ENCODE results near the gene CNTFR. TPM values are rescaled to one million over a fixed set of nuclear protein-coding genes. Genes with fewer than 3 reads are reported as not detected.
"Not testable (repeated sequence)": the region's sequence is repeated elsewhere in the genome, so short reads cannot be mapped to it uniquely, and the experiment has no call there.

The CNTFR gene, protein sequence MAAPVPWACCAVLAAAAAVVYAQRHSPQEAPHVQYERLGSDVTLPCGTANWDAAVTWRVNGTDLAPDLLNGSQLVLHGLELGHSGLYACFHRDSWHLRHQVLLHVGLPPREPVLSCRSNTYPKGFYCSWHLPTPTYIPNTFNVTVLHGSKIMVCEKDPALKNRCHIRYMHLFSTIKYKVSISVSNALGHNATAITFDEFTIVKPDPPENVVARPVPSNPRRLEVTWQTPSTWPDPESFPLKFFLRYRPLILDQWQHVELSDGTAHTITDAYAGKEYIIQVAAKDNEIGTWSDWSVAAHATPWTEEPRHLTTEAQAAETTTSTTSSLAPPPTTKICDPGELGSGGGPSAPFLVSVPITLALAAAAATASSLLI
- 10 to 100 TPM; 19.8 to 40.9 (median 34.7) TPM for total RNA-seq

DNA sequence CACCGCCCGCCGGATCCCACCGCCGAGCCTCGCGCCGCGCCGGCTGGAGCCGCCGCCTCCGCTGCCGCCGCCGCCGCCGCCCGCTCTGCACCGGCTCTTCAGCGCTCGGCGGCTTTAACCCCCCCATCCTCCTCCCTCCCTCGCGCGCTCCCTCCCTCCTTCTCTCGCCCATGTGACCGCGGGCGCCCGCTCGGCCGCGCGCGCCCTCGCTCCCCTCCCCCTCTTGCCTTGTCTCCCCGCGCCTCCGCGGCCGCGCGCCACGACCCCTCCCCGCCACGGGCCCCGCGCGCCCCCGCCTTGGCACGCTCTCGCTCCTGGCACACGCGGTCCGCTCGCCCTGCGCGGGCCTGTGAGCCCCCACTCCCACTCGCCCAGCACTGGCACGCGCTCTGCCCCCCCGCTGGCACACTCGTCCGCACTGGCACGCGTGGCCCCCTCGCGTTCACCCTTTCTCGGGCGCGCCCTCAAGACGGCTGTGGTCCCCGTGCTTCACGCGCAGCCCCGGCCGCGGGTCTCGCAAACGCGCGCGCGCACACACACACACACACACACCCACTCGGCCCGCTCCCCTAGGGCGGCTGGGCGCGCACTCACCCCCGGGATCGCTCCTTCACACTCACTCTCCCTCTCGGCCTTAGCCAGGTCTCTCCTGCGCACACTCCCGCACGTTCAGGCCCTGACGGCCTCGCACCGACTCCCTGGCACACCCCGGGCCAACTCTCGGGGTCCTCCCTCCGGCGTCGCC is at the start of gene CNTFR:
TSS of gene CNTFR (minus strand) at position 89 of the 745 bp plus-strand sequence. CDS start 20,743 bp downstream, outside the sequence.
- H3K4me3 ChIP-seq, result peak within 1 kb of the TSS; percentile 46 to 75 (median 50)
- peaks cover 0 to 45% of the 10 kb centered on the region in 2 donors for H3K27me3 ChIP-seq
- 1% methylated on average over 74 to 84 of the region's 104 CpGs for WGBS, 2 donors
- no peaks in the 10 kb centered on the region for H3K9me3 ChIP-seq
- H3K27ac ChIP-seq, result peak within 1 kb of the TSS; percentile 51 to 89 (median 75)
- no peaks in the 10 kb centered on the region for H3K36me3 ChIP-seq
- peaks cover 0 to 63% (median 44%) of the 10 kb centered on the region in 4 donors for H3K4me1 ChIP-seq
- no peak for DNase-seq (ENCODE audit: low spot score in 2 of 2)
- TF ChIP-seq, protein P1, sequence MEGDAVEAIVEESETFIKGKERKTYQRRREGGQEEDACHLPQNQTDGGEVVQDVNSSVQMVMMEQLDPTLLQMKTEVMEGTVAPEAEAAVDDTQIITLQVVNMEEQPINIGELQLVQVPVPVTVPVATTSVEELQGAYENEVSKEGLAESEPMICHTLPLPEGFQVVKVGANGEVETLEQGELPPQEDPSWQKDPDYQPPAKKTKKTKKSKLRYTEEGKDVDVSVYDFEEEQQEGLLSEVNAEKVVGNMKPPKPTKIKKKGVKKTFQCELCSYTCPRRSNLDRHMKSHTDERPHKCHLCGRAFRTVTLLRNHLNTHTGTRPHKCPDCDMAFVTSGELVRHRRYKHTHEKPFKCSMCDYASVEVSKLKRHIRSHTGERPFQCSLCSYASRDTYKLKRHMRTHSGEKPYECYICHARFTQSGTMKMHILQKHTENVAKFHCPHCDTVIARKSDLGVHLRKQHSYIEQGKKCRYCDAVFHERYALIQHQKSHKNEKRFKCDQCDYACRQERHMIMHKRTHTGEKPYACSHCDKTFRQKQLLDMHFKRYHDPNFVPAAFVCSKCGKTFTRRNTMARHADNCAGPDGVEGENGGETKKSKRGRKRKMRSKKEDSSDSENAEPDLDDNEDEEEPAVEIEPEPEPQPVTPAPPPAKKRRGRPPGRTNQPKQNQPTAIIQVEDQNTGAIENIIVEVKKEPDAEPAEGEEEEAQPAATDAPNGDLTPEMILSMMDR (IDR thresholded peaks at IDR 0.05), result peak in 1 of 5 experiments; percentile 11
- TF ChIP-seq POLR2A (IDR thresholded peaks at IDR 0.05), result peak in 1 of 2 donors; percentile 61
- TF ChIP-seq EP300 (IDR thresholded peaks at IDR 0.05), result peak in 1 of 2 donors; percentile 5

DNA sequence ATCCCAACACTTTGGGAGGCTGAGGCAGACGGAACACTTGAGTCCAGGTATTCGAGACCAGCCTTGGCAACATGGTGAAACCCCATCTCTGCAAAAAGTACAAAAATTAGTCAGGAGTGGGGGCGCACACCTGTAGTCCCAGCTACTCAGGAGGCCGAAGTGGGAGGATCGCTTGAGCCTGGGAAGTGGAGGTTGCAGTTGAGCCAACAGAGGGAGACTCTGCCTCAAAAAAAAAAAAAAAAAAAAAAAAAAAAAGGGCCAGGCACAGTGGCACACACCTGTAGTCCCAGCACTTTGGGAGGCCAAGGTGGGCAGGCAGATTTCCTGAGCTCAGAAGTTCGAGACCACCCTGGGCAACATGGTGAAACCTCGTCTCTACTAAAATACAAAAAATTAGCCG is 49.8 kb upstream of the CNTFR start:
- 85 to 88% methylated on average over 8 of the region's 8 CpGs for WGBS, 2 donors
- not testable (repeated sequence) for H3K9me3 ChIP-seq

DNA sequence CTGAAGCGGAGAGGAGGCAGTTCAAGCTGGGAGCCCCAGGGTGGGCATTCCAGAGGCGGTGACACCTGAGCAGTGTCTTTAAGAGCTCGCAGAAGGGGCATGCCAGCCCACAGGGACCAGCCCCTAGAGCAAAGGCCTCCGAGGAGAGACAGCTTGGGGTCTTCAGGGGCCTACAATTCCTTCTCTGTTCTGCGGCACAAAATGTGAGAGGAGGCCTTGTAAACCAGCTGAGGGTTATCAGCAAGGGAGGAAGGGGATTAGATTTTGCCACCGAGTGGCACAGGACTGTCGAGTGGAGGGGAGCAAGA is 48.6 kb upstream of the CNTFR start:
- TF ChIP-seq, protein P1 (IDR thresholded peaks at IDR 0.05), result no peak
- TF ChIP-seq POLR2A (IDR thresholded peaks at IDR 0.05) (no peak), EP300 (IDR thresholded peaks at IDR 0.05) (no peak)
- no peaks in the 10 kb centered on the region for H3K9me3 ChIP-seq

More for the DNA sequence above, 49.8 kb upstream of the CNTFR start:
- H3K27ac ChIP-seq; DNase-seq (ENCODE audit: low spot score in 2 of 2); H3K4me3 ChIP-seq; H3K27me3 ChIP-seq: not testable (repeated sequence)
- H3K36me3 ChIP-seq, result peaks cover 0 to 14% (median 0%) of the 10 kb centered on the region in 3 donors
- peaks cover 0 to 38% (median 12%) of the 10 kb centered on the region in 4 donors for H3K4me1 ChIP-seq

DNA sequence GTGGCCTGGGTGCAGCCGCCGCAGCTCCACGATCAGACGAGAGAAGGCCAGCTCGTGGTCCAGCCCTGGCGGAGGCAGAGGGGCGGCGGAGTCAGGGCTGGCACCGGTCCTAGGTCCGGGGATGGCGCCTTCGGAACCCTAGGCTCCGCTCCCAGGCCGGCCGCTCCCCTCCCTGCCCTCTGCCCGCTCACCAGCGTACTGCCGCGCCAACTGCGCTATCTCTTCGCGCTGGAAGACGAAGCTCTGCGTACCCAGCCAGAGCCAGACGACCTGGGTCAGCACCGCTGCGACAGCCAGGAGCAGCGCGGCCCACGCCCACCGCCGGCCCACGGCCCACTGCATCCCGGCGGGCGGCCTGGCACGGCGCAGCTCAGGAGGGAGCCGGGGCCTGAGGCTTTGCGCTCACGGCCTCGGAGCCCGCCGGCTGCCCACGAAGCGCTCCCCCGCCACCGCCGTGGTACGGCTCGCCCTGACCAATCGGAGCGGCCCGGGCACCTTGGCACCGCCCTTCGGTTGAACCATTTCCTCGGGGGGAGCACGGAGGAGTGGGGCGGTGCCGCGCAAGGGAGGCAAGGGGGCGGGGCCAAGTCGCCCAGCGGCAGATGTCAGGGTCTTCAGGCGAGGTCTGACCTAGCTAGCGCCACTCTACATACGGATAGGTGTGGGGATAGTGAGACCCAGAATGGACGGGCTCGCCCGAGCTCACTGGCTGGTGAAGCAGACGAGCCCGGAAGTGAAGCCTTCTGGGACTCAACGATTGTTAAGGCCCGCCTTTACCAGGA is 48.0 kb upstream of the CNTFR start, which contains the start of gene SIGMAR1:
TSS of gene SIGMAR1 (minus strand) at position 432 of the 782 bp plus-strand sequence. CDS start at position 342, 90 bp downstream.
- Histone ChIP-seq H3K4me1 (peaks cover 0 to 47% (median 12%) of the 10 kb centered on the region in 4 donors), H3K36me3 (peaks cover 0 to 14% (median 0%) of the 10 kb centered on the region in 3 donors), H3K27me3 (no peaks in the 10 kb centered on the region), H3K4me3 (peak within 1 kb of the TSS; percentile 64 to 94 (median 85)), H3K9me3 (no peaks in the 10 kb centered on the region), H3K27ac (peak within 1 kb of the TSS; percentile 63 to 92 (median 86))
- DNase-seq (ENCODE audit: low spot score in 2 of 2), result peak; percentile 88 to 89
- 0 to 1% methylated on average over 22 to 34 of the region's 74 CpGs for WGBS, 2 donors
- TF ChIP-seq, protein P1 (IDR thresholded peaks at IDR 0.05), result peak in 2 of 5 experiments; percentile 20 to 51
- TF ChIP-seq POLR2A (IDR thresholded peaks at IDR 0.05), result peak; percentile 68 to 84
- TF ChIP-seq EP300 (IDR thresholded peaks at IDR 0.05), result peak in 1 of 2 donors; percentile 89

More for the DNA sequence above, 48.6 kb upstream of the CNTFR start:
- H3K36me3 ChIP-seq, result peaks cover 0 to 14% (median 0%) of the 10 kb centered on the region in 3 donors
- 9 to 15% methylated on average over 6 to 7 of the region's 7 CpGs for WGBS, 2 donors
- H3K27ac ChIP-seq, result peak overlapping the region; percentile 63 to 92 (median 86)
- DNase-seq (ENCODE audit: low spot score in 2 of 2), result no peak
- H3K4me1 ChIP-seq, result peaks cover 0 to 47% (median 12%) of the 10 kb centered on the region in 4 donors
- H3K27me3 ChIP-seq, result no peaks in the 10 kb centered on the region
- peak overlapping the region; percentile 64 to 94 (median 85) for H3K4me3 ChIP-seq

DNA sequence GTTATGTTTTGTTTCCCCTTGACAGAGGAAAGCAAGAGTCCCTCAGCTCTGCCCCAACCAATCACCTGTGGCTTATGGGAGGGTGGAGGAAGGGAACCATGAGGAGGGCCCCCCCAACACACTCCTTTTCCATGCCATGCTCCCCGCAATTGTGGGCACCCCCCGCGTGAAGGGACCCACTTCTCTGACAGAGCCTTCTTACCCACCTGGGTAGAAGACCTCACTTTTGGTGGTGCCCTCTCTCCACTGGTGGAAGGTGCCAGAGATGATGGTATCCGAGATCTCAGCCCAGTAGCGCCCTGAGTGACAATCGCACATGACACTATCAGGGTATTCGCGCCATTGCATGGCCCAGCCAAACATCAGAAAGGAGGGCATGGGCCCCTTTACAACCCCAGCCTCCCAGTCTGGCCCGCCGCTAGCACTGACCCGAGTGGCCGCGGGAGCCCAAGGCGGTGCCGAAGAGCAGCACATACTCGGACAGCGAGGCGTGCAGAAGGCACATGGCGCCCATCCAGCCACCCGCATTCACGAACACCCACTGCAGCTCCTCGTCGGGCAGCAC is 47.3 kb upstream of the CNTFR start:
- no peaks in the 10 kb centered on the region for H3K9me3 ChIP-seq
- H3K4me3 ChIP-seq, result peak overlapping the region; percentile 64 to 94 (median 85)
- no peak for TF ChIP-seq EP300 (IDR thresholded peaks at IDR 0.05)
- TF ChIP-seq POLR2A (IDR thresholded peaks at IDR 0.05), result no peak
- TF ChIP-seq, protein P1 (IDR thresholded peaks at IDR 0.05), result no peak
- 3 to 5% methylated on average over 8 to 18 of the region's 23 CpGs for WGBS, 2 donors
- peaks cover 0 to 14% (median 0%) of the 10 kb centered on the region in 3 donors for H3K36me3 ChIP-seq
- no peak for DNase-seq (ENCODE audit: low spot score in 2 of 2)
- H3K4me1 ChIP-seq, result peaks cover 0 to 47% (median 12%) of the 10 kb centered on the region in 4 donors
- peak overlapping the region; percentile 63 to 92 (median 86) for H3K27ac ChIP-seq
- no peaks in the 10 kb centered on the region for H3K27me3 ChIP-seq
